ENCODE data around the gene POLR2C.

The POLR2C gene

GRCh38 chr16:57518922-57519321 is 56.4 kb downstream of the POLR2C start:
- DNase-seq (ENCODE audit: low spot score), result no peak

DNA sequence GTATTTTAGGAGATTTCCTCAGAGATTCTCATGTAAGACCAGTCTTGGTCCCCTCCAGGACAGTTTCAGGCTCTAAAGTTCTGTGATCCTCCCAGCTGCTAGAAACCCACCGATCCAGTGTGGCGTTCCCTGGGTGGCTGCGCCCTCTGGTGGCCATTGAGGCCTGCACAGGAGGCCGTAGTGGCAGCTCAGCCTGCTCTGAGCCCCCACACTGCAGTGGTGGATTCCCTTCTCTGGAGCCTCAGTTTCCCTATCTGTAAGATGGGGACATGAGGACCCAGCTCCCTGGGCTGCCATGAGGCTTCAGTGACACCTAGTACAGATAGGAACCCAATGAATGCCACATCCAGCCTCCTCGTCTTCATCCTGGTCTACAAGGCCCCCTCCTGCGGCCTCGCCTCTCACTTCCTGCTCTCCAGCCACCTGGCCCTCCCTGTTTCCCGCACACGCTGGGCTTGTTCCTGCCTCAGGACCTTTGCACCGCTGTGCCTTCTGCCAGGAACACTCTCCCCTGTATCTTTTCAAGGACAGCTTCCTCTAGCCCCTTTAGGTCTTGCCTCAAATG is 57.4 kb downstream of the POLR2C start:
- DNase-seq (ENCODE audit: low spot score), result peak; percentile 79
